NCI-H526 (cell line): ENCODE measurements around the gene INTS14.

ENCODE experiments used
- DNase-seq, 2 experiments: peaks; one replicate each; lab custom pipeline; 2025; lab: John Stamatoyannopoulos, UW

Gene INTS14

DNA sequence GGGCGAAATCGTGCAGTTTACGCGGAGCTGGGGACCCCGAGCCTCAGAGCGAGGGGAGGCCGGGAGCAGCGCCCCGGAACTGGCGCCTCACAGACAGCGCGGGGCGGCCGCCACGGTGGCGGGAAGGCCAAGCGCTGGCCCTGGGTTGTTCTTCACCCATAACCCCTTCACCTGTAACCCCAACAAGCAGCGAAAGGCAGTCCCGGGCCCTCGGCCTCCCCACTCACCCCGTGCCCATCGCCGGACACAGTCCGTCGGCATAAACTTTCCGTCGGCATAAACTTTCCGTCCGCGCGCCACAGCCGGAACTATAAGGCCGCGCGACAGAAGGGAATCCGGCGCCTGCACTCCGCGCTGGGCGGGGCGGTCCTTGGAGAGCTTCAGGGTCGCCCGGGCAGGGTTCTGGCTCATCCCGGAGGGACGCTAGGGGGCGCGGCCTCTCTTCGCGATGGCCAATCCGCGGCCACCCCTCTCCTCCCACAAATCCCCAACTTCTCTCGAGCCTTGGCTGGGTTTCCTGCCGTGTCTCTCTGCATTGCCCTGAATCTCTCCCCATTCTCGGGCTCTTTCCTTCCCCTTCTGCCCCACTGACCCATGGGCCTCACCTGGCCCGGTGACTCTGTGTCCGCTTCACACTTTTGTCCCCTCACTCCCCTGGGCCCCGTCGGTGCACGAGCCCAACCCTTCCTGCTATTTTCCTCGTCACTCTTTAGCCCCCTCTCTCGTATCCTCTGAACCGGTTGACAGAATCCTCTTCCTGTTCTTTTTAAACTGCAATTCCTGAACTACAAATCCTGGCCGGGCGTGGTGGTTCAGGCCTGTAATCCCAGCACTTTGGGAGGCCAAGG, at the start of gene INTS14:
INTS14 (minus strand) TSS at position 261 of the 848 bp plus-strand sequence. CDS start 3,751 bp downstream, outside the sequence.
- DNase-seq = peak; percentile 89 to 99

DNA sequence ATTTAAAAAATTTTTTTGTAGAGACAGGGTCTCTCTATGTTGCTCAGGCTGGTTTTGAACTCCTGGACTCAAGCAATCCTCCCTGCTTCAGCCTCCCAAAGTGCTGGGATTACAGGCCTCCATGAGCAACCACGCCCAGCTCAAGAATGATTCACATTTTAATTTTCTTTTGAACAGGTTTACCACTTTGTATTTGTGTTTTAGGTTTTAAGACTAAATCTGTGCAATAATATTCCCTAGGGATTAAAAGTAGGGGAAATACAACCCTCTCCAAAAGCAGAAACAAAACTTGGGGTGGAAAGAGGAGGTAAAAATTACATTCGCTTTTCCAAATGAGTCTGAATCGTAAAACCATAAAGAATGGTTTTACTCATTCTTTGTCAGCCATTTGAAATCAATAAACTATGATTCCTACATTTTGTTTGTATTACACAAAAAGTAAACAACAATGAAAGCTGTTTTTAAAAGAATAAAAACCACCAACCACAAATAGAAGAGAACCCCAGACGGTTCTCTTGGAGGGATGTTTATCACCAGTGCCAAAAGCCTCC, 48.6 kb upstream of the INTS14 start:
- no peak for DNase-seq

DNA sequence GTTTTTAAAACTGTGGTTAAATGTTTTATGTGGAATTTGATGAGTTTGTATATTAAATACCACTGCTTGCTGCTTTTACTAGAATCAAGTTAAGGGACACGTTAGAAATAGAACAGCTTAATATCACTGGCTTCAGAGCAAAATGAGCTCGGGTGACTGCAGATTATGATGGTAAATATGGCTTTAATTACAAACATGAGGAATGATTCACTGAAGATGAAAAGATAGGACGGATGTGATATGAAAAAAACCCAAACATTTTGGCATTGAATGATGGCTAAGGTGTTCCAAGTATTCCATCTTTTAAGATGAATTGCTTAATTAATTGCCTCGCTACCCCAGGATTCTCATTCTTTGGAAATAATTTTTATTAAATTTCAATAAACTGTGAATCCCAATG, 44.5 kb upstream of the INTS14 start:
- no peak for DNase-seq

DNA sequence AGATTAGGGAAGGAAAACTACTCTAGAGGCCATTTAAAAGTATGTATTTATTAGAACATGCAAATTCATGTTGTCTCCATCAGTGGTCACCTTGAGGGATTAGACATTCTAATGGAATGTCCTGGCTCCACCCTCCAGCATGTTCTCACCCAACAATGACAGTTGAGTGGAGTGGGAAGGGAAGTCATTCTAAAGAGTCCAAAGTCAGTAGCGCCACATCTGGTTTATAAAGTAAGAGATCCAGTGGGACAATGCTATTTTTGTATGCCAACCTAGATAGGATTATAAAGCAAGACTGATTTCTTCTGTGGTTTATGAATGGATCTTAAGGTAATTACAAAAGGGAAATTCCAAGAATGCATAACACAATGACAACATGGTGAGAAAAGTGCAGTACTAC, 44.1 kb upstream of the INTS14 start:
- no peak for DNase-seq

DNA sequence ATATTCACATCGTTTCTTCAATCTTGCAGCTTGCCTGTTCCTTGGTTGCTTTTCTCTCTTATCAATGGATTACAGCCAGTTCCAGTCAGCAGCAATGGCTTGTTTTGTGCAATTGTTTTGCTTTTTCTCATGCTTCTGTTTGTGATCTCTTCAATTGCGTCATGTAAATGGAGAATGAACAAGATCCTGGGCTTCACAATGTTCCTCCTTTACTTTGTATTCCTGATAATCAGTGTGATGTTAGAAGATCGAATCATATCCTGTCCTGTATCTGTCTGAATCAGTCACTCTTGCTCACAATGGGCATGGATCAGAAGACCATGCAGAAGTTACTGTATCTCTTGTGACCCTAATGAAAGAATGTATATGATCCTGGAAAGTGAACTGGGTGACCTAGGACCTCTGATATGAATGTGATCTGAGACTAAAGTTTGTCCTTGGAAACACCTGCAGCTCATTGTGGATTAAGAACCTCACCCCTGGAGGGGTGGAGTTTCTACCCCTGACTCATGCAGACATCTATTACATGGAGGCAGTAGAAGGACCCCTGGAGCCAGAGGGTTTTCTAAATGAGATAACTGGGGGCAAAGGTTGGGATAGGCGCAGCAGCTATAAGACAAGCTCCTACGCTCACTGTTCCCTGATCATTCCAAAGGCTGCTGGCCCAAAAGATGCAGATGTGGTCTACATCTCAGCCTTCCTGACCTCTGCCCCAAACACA, 43.0 kb upstream of the INTS14 start:
- no peak for DNase-seq

DNA sequence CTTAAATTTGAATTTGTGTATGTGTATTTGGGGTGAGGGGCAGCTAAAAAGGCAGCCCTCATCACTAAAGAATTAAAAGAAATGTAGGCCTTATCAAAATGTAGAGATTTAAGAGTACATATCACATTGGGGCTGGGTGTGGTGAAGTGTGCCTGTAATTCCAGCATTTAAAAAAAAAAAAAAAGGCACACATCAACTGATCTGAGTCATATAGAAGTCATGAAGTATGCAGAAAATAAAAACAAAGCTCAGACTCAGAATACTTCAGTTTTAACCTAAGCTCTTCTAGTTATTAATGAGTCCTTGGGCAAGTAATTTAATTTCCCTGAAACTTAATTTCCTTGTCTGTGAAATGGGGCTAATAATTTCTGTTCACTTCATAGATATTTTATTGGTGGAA, 42.4 kb upstream of the INTS14 start:
- DNase-seq = no peak

DNA sequence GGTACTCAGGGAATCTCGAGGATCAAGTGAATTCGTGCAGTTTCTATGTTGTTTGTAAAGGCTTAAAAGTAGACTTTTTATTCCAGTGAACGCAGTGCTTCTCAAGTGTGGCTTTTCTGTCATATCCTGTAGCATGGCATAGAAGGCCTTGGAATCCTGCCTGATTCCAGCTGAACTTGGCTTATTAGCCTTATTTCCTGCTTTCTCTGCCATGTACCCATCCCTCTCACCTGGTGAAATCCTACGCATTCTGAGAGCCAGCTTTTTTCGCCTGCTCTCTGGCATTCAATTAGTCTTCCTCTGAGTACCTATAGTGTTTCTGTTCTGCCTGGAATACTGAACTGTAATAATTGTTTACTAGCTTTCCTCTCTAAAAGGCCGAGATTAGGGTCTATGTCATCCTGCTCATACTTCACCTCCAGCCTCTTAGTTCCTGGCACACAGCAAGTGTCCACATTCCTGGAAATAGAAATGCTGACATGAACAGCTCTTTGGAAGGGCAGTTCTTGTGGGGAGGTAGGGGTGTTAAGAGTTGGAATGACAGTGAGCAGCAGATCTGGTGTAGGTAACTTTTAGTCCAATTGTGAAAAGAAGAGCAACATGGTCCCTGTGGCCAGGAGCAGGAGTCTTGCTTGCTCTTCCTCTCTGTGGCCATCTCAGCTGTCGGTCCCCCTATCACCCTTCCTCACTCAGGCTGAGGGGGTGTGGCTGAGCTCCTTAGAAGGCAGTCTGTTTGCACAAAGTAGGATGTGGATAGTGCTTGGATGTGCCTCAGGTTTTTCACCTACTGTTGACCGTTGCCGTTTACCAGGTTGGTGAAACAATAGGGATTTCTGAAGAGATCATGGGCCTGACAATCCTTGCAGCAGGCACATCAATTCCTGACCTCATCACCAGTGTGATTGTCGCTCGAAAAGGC, 41.2 kb upstream of the INTS14 start:
- no peak for DNase-seq

DNA sequence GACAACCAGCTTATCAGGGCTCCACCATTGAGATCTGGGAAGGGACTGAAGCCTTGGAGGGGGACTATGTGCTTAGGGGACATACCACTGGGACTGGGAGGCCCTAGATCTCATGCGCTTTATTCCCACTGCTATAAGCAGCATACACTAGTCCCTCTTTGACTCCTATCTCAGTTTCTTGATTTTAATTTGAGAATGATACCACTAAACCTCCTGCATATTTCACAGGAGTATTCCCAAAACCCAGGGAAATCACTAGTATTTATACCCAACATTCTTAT, 40.1 kb upstream of the INTS14 start:
- DNase-seq = no peak

DNA sequence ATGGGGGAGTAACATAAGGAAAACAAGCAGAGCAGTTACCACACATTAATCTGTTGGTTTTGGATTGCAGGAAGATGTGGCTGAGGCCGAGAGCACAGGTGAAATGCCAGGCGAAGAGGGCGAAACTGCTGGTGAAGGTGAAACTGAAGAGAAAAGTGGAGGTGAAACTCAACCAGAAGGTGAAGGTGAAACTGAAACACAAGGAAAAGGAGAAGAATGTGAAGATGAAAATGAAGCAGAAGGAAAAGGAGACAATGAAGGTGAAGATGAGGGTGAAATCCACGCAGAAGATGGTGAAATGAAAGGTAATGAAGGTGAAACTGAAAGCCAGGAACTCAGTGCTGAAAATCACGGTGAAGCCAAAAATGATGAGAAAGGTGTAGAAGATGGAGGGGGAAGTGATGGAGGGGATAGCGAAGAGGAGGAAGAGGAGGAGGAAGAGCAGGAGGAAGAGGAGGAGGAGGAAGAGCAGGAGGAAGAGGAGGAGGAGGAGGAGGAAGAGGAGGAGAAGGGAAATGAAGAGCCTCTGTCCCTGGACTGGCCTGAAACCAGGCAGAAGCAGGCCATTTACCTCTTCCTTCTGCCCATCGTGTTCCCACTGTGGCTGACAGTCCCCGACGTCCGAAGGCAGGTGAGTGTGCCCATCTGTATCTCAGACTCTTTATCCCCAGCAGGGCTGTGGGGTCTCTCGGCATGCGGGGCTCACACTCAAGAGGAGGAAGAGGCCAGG, 39.5 kb upstream of the INTS14 start:
- DNase-seq = no peak

DNA sequence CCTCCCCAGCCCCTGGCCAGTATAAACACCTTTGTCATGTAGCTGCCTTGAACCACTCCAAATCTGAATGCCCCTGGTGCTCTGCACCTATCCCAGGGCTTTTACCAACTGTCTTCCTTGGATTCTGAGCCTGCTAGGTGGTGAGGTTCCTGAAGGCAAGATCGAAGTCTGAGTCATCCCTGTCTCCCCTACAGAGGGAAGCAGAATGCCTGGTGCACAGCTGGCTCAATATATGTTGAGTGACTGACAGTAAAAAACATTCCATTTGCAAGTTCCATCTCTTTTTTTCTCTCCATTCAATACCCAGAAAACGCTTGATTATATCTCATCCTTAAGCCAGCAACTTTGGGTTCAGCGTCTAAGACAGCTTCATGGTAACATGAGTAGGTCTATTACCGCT, 35.6 kb upstream of the INTS14 start:
- DNase-seq = no peak

DNA sequence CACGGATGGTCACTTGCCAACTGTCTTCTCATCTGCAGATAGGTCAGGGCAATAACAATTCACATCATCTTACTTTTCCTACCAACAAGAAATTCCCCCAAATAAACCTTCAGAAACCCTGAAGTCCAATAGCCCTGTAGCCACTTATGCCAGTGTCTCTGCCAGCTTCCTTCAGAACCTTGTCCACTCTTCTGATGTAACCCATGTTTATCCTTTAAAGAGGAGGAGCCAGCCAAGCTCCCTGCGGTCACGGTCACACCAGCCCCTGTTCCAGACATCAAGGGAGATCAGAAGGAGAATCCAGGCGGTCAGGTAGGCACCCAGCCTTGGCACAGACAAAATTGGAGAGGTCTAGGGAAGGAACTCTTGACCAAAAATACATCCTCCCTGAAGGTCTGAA, 34.5 kb upstream of the INTS14 start:
- DNase-seq = no peak

DNA sequence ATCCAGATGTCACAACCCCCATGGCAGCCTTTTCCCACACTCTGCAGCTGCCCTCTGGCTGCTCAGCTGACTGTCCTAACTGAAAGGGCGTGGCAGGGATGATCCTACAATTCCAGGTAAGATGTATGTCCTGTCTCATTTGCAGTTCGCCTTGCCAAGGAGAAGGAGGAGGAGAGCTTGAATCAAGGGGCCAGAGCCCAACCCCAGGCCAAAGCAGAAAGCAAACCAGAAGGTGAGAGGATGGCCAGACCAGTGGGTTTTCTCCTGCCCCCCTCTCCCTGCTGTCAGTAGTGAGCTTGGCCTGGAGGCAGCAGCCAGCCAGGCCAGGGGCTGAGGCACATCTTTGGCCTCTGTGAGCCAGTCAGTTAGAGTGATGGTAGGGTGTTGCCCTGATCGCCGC, 33.4 kb upstream of the INTS14 start:
- no peak for DNase-seq

DNA sequence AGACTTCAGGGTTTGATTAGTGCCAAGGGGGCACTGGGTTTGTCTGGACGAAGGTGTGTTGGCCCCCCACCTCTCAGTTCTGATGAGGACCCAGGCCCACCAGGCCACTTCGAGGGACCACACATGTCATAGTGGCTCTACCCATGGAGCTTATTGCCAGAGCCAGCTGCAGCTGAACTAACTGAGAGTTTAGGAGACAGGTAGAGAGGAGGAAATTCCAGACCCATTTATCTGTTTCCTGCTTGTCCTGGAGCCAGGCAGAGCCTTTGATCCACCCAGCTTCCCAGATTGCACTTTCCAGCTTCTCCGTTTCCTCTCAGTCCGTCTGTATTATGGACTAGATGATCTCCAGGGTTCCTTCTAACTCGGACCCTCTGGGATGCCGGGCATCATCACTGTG, 31.7 kb upstream of the INTS14 start:
- no peak for DNase-seq

DNA sequence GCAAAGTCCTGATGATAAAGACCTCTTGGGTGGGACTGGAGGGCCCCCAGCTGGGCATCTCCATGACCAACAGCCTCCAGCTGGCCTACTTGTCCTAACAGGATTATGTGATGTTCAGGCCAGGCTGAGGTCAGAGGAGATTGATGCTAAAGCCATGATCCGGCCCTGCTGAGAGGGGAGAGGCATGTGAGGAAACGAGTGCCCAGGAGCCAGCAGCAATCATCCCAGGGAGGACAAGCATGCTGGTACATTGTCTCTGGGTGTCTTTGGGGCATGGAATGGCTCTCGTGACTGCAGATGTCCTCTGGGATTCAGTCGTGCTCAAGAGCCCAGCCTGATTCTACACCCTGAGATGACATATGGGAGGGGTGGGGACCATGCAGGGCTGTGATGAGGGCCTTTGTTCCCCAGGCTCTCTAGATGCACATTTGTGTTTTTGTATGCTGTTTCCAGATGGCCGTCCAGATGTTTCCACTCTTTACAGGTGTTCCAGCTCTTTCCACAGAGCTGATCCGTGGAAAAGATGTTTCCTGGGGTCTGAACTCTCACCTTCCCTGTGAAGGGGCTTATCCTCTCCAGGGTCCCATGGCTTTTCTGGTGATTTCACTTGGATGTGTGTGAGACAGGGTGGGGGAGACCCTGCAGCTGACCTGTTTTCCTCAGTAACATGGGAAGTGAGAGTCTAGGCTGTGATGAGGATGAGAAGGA, 31.0 kb upstream of the INTS14 start:
- DNase-seq = no peak

DNA sequence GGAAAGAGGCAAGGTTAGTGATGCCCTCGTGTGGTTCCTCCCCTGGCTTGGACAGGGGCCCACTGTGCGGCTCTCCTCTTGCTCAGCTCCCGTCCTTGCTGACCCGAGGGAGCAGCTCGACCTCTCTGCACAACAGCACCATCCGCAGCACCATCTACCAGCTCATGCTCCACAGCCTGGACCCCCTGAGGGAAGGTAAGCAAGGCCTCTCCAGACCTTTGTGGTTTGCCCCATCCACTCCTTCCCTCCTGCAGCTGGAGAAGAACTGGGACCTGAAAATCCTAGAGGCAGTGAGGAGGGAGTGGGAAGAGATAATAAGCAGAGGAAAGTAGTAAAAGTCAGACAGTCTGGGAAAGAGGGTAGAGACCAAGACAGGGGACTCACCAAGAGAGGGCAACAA, 28.6 kb upstream of the INTS14 start:
- no peak for DNase-seq

DNA sequence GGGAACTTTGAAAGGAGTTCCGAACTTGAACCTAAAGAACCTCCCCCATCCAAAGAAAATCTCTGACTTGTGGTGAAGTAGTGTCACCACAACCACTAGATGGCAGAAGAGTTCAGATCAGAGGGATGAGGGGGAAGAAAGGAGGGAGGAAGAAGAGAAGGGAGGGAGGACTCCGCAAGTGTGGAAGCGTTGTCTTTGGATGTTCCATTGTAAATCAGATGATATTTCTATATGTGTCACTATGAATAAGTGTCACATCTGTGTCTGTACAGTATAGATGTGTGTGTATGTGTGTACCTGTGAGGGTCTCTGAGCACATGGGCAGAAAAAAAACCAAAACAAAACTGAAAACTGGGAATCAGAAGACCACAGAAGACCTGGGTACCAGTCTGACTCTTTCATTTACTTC, 27.8 kb upstream of the INTS14 start:
- DNase-seq = peak; percentile 60 to 80

DNA sequence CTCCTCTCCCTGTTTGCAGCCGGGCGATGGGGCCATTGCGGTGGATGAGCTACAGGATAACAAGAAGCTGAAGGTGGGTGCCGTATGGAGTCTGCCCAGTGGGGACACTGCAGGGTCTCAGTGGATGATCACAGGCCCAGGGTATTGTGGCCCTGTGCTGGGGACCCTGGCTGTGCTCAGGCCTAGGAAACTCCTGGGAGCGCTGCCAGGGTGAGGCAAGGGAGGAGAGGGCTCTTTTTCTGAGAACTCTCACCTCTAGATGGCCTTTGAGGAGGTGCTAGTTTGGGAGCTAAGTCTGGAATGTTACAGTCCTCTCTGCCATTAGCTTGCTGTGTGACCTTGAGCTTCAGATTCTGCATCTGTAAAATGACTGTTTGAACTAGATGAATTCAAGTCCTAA, 27.2 kb upstream of the INTS14 start:
- DNase-seq = no peak

DNA sequence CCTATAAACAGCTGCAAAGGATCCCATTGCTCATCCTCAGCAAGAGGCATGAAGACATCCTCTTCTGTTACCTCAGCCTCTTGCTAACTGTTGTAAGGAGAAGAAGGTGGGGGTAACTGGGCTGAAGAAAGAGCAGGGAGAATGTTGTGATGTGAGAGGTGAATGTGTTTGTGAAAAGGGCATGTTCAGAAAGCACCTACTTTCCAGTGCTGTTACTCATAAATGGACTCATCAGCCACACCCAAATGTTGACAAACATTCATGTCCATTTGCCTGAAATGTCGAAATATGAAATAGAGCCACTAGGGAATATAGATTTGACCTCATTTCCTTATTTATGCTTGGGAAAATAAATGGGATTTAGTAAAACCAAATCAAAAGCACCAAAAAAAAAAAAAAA, 23.4 kb upstream of the INTS14 start:
- no peak for DNase-seq

DNA sequence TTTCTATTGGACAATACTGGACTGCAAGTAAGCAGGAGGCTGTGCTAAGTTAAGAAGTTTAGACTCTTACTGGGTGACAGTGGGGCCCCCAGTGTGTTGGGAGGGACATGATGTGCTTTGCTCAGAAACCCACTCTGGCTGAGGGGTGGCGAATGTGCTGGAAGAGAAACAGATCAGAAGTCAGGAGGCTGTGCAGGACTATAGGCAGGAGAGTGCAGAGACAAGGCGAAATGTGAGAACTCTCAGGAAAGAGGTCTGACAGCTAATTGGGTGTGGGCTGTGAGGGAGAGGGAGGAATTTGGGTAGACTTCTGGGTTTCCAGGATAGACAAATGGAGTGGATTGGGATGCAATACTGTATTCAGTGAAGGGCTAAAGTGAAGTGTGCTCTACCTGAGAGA, 22.8 kb upstream of the INTS14 start:
- DNase-seq = no peak

DNA sequence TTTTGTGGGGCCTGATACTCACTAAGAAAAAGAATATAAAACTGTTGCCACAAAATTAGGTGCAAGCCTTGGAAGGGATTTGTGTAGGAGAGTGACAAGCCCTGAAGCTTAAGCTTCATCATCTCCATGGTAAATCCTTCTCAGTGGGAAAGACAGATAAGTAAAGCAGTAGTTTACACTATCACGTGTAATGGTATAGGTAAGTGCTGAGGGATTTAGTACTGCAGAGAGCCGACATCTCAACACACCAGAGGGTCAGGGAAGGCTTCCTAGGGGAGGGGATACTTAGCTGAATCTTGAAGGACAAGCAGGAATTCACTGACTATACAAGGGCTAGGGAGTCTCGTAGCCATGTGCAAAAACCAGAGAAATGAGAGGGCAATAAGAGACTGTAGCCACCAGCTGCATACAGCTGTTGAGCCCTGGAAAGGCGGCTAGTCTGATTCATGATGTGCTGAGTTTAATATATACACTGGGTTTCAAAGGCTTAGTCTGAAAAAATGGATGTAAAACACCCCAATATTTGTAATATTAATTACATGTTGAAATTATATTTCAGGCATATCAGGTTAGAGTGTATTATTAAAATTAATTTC, 21.9 kb upstream of the INTS14 start:
- no peak for DNase-seq

DNA sequence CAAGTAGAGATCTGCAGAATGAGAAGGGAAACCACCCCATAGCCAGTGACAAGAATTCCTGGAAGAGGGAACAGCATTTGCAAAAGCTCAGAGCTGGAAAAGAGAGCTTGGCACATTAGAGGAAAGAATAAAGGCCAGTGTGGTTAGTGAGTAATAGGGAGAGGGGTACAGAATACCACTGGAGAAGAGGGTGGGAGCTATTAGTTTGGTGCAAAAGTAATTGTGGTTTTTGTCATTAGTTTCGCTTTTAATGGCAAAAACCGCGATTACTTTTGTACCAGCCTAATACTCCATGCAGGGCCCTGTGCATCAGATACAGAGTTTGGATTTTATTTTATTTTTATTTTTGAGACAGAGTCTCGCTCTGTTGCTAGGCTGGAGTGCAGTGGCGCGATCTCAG, 20.6 kb upstream of the INTS14 start:
- no peak for DNase-seq
